Peyer's patch (tissue), 4 donors: Measurements from ENCODE around the gene ISLR2.

Source experiments
- POLR2A ChIP-seq, 2 donors: fragments of 450-650 bp; IDR thresholded peaks; one replicate each; pipeline ENCODE4 v1.5.1; 2017; ENCODE audit warnings: antibody characterized with exemption in 2 of 2, mild to moderate bottlenecking in 2 of 2, moderate library complexity in 2 of 2
- TF ChIP-seq, protein P1 (sequence below), 6 experiments: fragments of 450-650 bp in 4 of 6; fragments of 200-600 bp in 2 of 6; sonication (generic) in 1 of 6; IDR thresholded peaks; one replicate each; pipeline ENCODE4 v1.5.1; 2017 to 2019; ENCODE audit warnings: antibody characterized with exemption in 6 of 6, mild to moderate bottlenecking in 3 of 6, moderate library complexity in 1 of 6

DNA sequence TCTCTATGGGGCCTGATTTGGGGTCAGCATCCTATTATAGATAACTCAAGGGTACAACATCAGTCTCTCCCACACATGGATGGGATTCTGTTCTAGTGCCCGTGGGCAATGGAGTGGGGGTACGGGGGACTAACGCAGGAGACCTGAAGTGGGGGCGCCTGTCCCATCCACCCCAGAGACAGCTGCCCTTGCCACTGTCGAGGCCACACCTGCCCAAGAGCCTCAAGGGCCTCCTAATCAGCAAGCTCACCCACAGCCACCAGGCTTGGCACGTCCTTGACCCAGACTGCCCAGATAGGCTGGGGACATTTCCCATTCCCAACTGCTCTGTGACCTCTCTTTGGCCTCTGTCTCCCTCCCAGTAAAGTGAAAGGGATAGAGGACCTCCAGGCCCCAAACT lies 8.5 kb upstream of the ISLR2 start:
- TF ChIP-seq POLR2A (IDR thresholded peaks at IDR 0.05): no peak
- TF ChIP-seq, protein P1, sequence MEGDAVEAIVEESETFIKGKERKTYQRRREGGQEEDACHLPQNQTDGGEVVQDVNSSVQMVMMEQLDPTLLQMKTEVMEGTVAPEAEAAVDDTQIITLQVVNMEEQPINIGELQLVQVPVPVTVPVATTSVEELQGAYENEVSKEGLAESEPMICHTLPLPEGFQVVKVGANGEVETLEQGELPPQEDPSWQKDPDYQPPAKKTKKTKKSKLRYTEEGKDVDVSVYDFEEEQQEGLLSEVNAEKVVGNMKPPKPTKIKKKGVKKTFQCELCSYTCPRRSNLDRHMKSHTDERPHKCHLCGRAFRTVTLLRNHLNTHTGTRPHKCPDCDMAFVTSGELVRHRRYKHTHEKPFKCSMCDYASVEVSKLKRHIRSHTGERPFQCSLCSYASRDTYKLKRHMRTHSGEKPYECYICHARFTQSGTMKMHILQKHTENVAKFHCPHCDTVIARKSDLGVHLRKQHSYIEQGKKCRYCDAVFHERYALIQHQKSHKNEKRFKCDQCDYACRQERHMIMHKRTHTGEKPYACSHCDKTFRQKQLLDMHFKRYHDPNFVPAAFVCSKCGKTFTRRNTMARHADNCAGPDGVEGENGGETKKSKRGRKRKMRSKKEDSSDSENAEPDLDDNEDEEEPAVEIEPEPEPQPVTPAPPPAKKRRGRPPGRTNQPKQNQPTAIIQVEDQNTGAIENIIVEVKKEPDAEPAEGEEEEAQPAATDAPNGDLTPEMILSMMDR (IDR thresholded peaks at IDR 0.05): no peak
